HG03558 (cell line): ENCODE measurements around the gene SULT1E1.
A peak's percentile ranks its signal among the peaks of the same experiment; 100 is the strongest.
"Not testable (repeated sequence)": the region's sequence is repeated elsewhere in the genome, so short reads cannot be mapped to it uniquely, and the experiment has no call there.

Source experiments
- ATAC-seq: cut with Tn5 transposase; IDR thresholded peaks from one replicate; pipeline ENCODE4 v1.9.1; 2021; ENCODE audit warnings: moderate number of reproducible peaks; ENCODE audit not compliant: unreplicated experiment; ENCODE audit errors: extremely low read depth

The SULT1E1 gene

GRCh38 chr4:69848028-69848427 lies 11.9 kb downstream of the SULT1E1 start:
- ATAC-seq = no peak

GRCh38 chr4:69843932-69844331 lies 16.0 kb downstream of the SULT1E1 start:
- ATAC-seq = no peak

- no peak for ATAC-seq
These were observed 16.6 kb downstream of the SULT1E1 start for GRCh38 chr4:69843301-69843700.

GRCh38 chr4:69838977-69839376 lies 21.0 kb downstream of the SULT1E1 start:
- ATAC-seq = no peak

- ATAC-seq = no peak
These were observed 23.7 kb downstream of the SULT1E1 start for GRCh38 chr4:69836287-69836686.

- ATAC-seq = no peak
These were observed 24.2 kb downstream of the SULT1E1 start for GRCh38 chr4:69835766-69836165.

GRCh38 chr4:69833251-69833650 lies 26.7 kb downstream of the SULT1E1 start:
- ATAC-seq = no peak

- peak; percentile 27 for ATAC-seq
These were observed 27.5 kb downstream of the SULT1E1 start for GRCh38 chr4:69832326-69833030.

GRCh38 chr4:69831646-69832325 lies 28.2 kb downstream of the SULT1E1 start:
- ATAC-seq = peak; percentile 94

GRCh38 chr4:69831270-69831627 lies 28.7 kb downstream of the SULT1E1 start:
- no peak for ATAC-seq

- no peak for ATAC-seq
These were observed 29.2 kb downstream of the SULT1E1 start for GRCh38 chr4:69830560-69831269.

- no peak for ATAC-seq
These were observed 29.8 kb downstream of the SULT1E1 start for GRCh38 chr4:69830192-69830559.

GRCh38 chr4:69829678-69830077 lies 30.3 kb downstream of the SULT1E1 start:
- ATAC-seq = no peak

GRCh38 chr4:69828828-69829227 lies 31.1 kb downstream of the SULT1E1 start:
- ATAC-seq = no peak

- not testable (repeated sequence) for ATAC-seq
These were observed 34.9 kb downstream of the SULT1E1 start for GRCh38 chr4:69825056-69825455.

- peak; percentile 84 for ATAC-seq
These were observed 36.3 kb downstream of the SULT1E1 start for GRCh38 chr4:69823481-69824186.

- ATAC-seq = no peak
These were observed 36.9 kb downstream of the SULT1E1 start for GRCh38 chr4:69823048-69823447.

- no peak for ATAC-seq
These were observed 37.7 kb downstream of the SULT1E1 start for GRCh38 chr4:69822198-69822597.

GRCh38 chr4:69818060-69818639 lies 41.8 kb downstream of the SULT1E1 start:
- ATAC-seq = no peak

GRCh38 chr4:69816236-69816635 lies 43.7 kb downstream of the SULT1E1 start:
- ATAC-seq = no peak
